Cardiac muscle cell (in vitro differentiated cells and primary cell): Measurements from ENCODE around the gene ABCC10. TPM values are rescaled to one million over a fixed set of nuclear protein-coding genes. Genes with fewer than 3 reads are reported as not detected.

Experiments
- DNase-seq, 2 donors: peaks; one replicate each; pipeline versions ENCODE4 v3.0.0 to v3.0.0-alpha.2; 2010 to 2017; ENCODE audit warnings: low read depth in 1 of 2, low spot score in 1 of 2
- H3K27ac ChIP-seq: fragments of 200-600 bp; sonication (generic); 2 replicates; pipeline ENCODE4 v1.5.1; 2016
- H3K27me3 ChIP-seq: fragments of 200-600 bp; sonication (generic); 2 replicates; pipeline ENCODE4 v1.6.0; 2016; ENCODE audit warnings: control low read depth
- H3K36me3 ChIP-seq: fragments of 200-600 bp; sonication (generic); 2 replicates; pipeline ENCODE4 v1.5.1; 2016; ENCODE audit warnings: control low read depth
- H3K4me1 ChIP-seq: fragments of 200-600 bp; sonication (generic); 2 replicates; pipeline ENCODE4 v1.8.1; 2017; ENCODE audit warnings: low read depth, mild to moderate bottlenecking, mixed run types
- H3K4me3 ChIP-seq: fragments of 200-600 bp; sonication (generic); 2 replicates; pipeline ENCODE4 v1.5.1; 2016; ENCODE audit warnings: mild to moderate bottlenecking
- H3K9me3 ChIP-seq: fragments of 200-600 bp; sonication (generic); 2 replicates; pipeline ENCODE4 v1.5.1; 2017; ENCODE audit warnings: low read depth, mild to moderate bottlenecking, control low read depth
- CTCF ChIP-seq: IDR thresholded peaks from 2 replicates; pipeline ENCODE4 v1.5.1; 2012; ENCODE audit warnings: low read depth, mild to moderate bottlenecking, low read length
- polyA plus RNA-seq: library from polyadenylated mRNA; unstranded; fragments of >200 nt; fragmentation: Nextera tagmentation; extraction: Ambion mirVana; gene quantifications from 2 replicates; pipeline ENCODE4 v1.2.1, GENCODE V29; 2016
- total RNA-seq: library from RNA; depleted of rRNA; stranded (reverse); fragments of >200 nt; gene quantifications from 2 replicates; pipeline ENCODE4 v1.2.3, GENCODE V29; 2016

ABCC10 gene
- total and polyA plus RNA-seq, 2 experiments from 2014 or later, result 19.8 to 29.4 TPM

GRCh38 chr6:43428874-43429273, 1.5 kb downstream of the ABCC10 start:
- H3K4me1 ChIP-seq, result peaks cover 9% of the 10 kb centered on the region
- TF ChIP-seq CTCF, result no peak
- no peak for DNase-seq
- no peak overlapping the region for H3K4me3 ChIP-seq
- peaks cover 7% of the 10 kb centered on the region for H3K36me3 ChIP-seq
- no peak overlapping the region for H3K27ac ChIP-seq
- H3K9me3 ChIP-seq, result no peaks in the 10 kb centered on the region
- no peaks in the 10 kb centered on the region for H3K27me3 ChIP-seq

- no peak for TF ChIP-seq CTCF
- H3K27ac ChIP-seq, result no peak overlapping the region
Measured at GRCh38 chr6:43432009-43432945, 4.9 kb downstream of the ABCC10 start.

DNA sequence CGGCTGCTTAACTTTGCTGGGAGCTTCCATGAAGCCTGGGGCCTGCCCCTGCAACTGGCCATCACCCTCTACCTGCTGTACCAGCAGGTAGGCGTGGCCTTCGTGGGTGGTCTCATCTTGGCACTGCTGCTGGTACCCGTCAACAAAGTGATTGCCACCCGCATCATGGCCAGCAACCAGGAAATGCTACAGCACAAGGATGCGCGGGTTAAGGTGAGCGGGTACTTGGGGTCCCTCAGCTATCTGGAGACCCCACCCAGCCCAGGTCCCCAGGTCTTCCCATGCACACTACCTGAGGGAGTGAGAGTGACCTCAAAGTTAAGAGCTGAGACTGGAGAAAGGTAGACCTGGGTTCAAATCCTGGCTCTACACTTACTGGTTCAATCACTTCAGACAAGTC, 5.8 kb downstream of the ABCC10 start:
- DNase-seq, result no peak
- H3K36me3 ChIP-seq, result peaks cover 7% of the 10 kb centered on the region
- H3K4me1 ChIP-seq, result peaks cover 22% of the 10 kb centered on the region
- no peak overlapping the region for H3K4me3 ChIP-seq
- H3K9me3 ChIP-seq, result no peaks in the 10 kb centered on the region
- H3K27me3 ChIP-seq, result no peaks in the 10 kb centered on the region
- no peak overlapping the region for H3K27ac ChIP-seq
- no peak for TF ChIP-seq CTCF

More at GRCh38 chr6:43432009-43432945, 4.9 kb downstream of the ABCC10 start:
- peaks cover 15% of the 10 kb centered on the region for H3K4me1 ChIP-seq
- H3K36me3 ChIP-seq, result peaks cover 7% of the 10 kb centered on the region
- H3K9me3 ChIP-seq, result no peaks in the 10 kb centered on the region
- DNase-seq, result no peak
- H3K27me3 ChIP-seq, result no peaks in the 10 kb centered on the region
- no peak overlapping the region for H3K4me3 ChIP-seq

DNA sequence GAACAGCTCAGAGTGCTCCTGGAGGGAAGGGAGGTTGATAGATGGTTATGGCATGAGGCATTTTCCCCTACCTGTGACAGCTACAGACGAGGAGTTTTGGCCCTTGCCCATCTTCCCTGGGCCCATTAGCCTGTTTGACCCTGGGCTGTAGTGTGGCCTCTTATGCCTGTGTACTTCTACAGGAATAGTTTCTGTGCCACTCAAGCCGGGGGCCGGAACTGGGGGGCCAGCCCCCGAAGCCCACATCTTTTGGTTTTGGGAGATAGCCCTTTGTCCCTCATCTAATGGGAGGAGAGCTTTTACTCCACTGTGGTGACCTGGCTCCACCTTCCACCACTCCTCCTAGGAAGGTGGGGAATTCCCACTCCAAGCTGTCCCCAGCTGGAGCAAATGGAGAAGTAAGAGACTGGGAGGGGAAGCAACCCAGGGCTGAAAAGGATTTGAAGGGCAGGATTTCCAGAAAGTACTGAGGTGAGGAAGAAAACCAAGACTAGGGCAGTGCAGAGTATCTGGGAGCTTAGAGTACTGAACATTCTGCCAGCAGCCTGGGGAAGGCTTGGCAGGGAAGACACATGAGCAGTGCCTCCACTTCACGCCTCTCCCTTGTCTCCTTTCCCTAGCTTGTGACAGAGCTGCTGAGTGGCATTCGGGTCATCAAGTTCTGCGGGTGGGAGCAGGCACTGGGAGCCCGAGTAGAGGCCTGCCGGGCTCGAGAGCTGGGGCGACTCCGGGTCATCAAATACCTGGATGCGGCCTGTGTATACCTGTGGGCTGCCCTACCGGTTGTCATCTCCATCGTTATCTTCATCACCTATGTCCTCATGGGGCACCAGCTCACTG, 6.9 kb downstream of the ABCC10 start:
- Histone ChIP-seq H3K36me3 (peaks cover 7% of the 10 kb centered on the region), H3K4me1 (peaks cover 17% of the 10 kb centered on the region), H3K4me3 (no peak overlapping the region), H3K27ac (no peak overlapping the region), H3K27me3 (no peaks in the 10 kb centered on the region), H3K9me3 (no peaks in the 10 kb centered on the region)
- TF ChIP-seq CTCF, result no peak
- DNase-seq, result no peak

- H3K27me3 ChIP-seq, result no peaks in the 10 kb centered on the region
- no peak overlapping the region for H3K4me3 ChIP-seq
- H3K9me3 ChIP-seq, result no peaks in the 10 kb centered on the region
- H3K4me1 ChIP-seq, result peaks cover 17% of the 10 kb centered on the region
- peaks cover 7% of the 10 kb centered on the region for H3K36me3 ChIP-seq
- no peak overlapping the region for H3K27ac ChIP-seq
- no peak for TF ChIP-seq CTCF
- DNase-seq, result no peak
Measured at GRCh38 chr6:43434943-43435342, 7.6 kb downstream of the ABCC10 start.
